A549 treated with CORT108297 at 1 μM for 4 hours (cell line): ENCODE data around the gene PGBD5. TPM values are rescaled to one million over a fixed set of nuclear protein-coding genes. Genes with fewer than 3 reads are reported as not detected.

Source experiments
- total RNA-seq: library from RNA; stranded (reverse); fragments of 200-300 nt; extraction: Qiagen RNA extraction; gene quantifications from 5 replicates; pipeline ENCODE4 v1.2.3, GENCODE V29; 2022

PGBD5 gene
- total RNA-seq, result 0.65 to 0.85 TPM (median 0.70 TPM) in 5 replicates

GRCh38 chr1:230426246-230427093, at the start of gene PGBD5:
PGBD5 (minus strand) TSS chr1:230426332; CDS start chr1:230425928, 404 bp downstream.

Other genes starting within 250 kb of the PGBD5 start
- 18.3 to 22.7 TPM (median 19.6 TPM) in 5 replicates for gene COG2, start 216.1 kb upstream of the PGBD5 start, total RNA-seq